DMS53 treated with DMSO at 0.1 percent for 48 hours (cell line): ENCODE data around the gene FMNL2.

Experiments used
- DNase-seq: peaks from one replicate; lab custom pipeline; 2025; ENCODE audit not compliant: unreplicated experiment; lab: John Stamatoyannopoulos, UW

Gene FMNL2

DNA sequence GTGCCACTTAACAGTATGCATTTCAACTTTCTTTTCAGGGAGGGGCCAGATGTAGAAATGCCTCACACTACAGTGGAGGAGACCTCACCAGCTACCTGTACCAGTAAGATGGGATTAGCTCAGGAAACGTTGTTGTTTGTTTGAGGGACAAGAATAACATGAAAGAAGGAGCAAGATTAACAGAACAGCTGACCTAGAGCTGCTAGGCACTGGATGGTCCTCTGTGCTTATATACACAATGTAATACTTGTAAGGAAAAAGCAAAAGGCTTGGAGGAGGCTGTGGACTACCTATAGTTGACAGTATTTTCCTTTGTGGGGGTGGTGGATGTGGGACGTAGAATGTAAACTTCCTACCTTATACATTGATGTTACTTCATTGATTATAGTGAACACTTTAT lies 154.4 kb downstream of the FMNL2 start:
- DNase-seq = no peak

- DNase-seq = no peak
Observed at GRCh38 chr2:152490686-152491455, 155.9 kb downstream of the FMNL2 start.

DNA sequence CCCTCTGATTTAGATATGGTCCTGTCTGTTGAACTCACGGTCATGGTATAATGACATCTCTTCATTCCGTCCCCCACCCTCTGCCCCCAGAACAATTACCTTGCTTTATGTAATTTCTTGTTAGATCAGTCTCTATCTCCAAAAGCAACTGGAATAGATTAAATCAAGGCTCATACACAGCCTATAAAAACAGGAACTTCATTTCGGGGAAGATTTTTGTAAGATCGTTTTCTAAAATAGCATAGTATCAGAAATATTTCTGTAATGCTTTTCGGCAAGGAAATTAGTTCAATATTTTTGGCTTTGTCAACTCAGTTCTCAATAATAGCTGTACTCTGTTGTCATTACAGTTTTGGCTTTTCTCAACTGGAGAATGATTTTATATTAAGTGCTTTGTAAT lies 157.2 kb downstream of the FMNL2 start:
- DNase-seq = no peak

- DNase-seq = no peak
Observed at GRCh38 chr2:152492911-152493310, 157.9 kb downstream of the FMNL2 start.

DNA sequence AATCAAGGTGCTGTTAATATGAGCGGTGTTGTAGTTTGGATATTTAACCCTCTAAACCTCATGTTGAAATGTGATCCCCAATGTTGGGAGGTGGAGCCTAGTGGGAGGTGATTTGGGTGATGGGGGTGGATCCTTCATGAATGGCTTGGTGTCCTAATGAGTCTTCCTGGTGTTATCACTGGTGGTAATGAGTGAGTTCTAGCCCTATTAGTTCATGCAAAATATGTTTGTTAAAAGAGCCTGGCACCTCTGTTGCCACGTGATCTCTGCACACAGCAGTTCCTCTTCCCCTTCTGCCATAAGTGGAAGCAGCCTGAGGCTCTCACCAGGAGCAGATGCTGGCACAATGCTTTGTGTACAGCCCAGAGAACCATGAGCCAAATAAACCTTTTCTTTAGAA lies 158.4 kb downstream of the FMNL2 start:
- DNase-seq = no peak

DNA sequence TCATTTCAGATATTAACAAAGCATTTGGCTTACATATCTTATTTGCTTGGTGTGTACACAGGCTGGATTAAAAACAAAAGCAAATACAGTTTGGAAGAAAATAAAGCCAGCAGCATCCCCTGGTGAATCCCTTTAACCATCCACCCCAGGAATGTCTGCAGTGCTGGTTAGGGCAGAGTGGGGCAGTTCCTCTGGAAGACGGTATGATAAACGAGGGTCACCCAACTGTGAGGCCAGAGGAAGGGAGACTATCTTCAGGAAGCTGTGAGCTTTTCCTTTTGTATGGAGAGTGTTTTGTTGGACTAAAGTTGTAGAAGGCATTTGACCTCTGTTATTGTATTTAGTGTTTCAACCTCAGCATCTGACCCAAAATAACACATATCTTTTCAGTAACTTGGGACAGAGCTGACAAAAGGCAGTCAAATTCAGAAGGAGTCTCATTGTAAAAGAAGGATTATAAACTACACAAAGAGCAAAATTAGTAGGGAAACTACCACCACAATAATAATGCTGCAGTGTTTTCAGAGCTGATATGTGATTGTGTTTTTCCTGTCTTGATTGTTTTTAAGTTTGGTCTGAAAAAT lies 159.1 kb downstream of the FMNL2 start:
- DNase-seq = no peak

GRCh38 chr2:152496371-152496770 lies 161.4 kb downstream of the FMNL2 start:
- no peak for DNase-seq

DNA sequence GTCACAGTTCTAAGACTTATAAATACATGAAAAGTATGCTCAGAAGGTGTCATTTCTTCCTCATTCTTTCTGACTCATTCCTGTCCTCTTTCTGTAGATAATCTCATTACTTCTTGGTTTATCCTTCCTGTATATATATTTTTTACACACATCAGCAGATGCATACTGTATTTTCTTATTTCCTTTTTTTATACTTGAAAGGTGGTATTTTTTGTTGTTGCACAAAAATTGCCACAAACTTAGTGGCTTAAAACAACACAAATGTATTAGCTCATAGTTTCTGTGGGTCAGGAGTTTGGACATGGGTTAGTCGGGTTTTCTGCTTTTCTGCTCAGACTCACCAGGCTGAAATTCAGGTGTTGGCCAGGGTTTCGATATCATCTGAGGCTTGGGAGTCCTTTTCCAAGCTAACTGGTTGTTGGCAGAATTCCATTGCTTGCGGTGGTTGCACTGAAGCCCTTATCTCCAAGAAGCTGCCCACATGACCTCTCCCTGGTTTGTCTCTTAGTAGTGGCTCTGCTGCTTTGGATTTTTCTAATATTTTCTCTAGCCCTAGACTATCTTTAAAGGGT lies 162.6 kb downstream of the FMNL2 start:
- no peak for DNase-seq

DNA sequence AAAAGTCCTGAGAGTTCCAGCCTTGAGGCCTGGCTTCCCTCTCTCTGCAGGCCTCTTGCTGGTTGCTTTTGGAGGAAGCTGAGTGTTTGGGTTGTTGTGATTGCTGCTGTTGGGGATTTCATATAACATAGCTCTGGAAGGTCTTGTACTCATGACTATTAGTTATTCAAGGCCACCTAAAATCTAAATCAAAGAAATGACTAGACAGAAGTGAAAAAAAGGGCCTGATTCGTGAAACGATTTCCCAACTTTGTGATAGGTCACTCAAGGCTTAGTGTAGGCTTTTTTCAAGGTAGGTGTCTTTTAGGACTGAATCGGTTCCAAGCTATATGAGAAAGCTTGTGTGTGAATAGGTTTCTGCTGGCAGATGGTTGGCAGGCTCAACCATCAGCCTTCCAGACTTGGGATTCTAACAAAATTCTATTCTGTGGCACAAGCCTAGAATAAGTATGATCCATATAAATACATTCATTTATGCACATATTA lies 164.4 kb downstream of the FMNL2 start:
- no peak for DNase-seq

DNA sequence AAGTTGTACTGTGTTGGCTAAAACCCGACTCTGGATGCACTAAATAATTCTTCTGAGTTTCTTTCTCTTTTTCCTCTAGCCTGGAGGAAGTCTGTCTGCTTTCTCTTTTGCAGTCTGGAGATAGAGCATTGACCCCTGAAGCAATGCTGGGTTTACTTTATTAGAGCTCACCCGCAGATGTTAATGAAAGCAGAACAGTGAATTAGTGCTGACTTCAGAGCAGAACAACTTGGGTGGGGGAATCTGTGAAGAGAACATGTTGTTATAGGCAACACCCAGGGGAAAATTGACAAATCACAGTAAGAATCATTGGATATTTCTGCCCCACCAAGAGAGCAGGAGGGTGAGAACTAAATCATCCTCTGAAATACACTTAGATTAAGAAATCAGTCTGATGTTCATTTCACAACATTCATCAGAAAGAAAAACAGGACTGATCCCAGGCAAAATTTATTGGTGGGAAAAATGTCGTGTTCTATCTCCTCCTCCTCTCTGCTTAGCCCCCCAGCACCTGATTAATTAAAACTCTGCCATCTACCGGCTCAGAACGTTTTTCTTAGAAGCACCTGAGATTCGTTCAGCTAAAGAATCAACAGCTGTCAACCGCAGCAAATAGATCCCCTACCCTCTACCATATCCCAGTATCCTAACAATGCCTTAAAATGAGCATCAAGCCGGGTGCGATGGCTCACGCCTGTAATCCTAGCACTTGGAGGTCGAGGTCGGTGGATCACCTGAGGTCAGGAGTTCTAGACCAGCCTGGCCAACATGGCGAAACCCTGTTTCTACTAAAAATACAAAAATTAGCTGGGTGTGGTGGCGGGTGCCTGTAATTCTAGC lies 165.1 kb downstream of the FMNL2 start:
- DNase-seq = no peak

DNA sequence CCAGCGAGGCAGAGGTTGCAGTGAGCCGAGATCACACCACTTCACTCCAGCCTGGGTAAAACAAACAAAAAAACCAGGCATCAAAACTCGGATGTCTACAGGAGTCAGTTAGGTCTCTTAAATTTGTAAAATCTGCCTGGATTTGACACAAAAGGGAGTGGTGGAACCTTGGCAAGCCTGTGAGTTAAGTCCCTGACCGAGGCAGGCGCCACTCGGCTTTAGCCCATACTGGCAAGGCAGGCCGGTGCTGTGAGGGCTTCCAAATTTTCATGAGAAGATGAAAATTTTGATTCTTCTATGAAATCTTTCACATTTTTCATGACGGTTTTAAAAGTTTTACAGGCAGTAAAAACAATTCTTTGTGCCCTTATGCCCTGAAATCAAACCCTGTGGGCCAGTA lies 165.8 kb downstream of the FMNL2 start:
- no peak for DNase-seq

GRCh38 chr2:152501666-152502065 lies 166.7 kb downstream of the FMNL2 start:
- DNase-seq = no peak

- no peak for DNase-seq
Observed at GRCh38 chr2:152504618-152505017, 169.6 kb downstream of the FMNL2 start.

GRCh38 chr2:152505495-152505906 lies 170.5 kb downstream of the FMNL2 start:
- no peak for DNase-seq

DNA sequence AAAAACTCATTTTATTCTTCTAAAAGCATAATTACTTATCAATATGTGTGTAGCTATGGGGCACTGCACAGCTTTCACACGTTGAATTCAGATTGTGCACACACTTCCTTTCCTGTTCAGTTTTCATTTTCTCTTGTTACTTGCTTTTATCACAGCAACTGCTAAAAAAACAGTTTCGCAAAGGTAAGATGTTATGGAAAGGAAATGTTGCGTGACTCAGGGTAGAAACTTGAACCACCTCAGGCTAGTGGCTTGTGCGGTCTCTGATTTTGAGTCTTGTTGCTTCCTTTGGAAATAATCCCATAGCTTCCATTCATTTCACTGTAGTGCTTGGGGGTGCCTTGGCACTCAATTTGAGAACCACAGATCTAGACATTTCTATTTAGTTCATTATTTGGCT lies 171.9 kb downstream of the FMNL2 start:
- no peak for DNase-seq

DNA sequence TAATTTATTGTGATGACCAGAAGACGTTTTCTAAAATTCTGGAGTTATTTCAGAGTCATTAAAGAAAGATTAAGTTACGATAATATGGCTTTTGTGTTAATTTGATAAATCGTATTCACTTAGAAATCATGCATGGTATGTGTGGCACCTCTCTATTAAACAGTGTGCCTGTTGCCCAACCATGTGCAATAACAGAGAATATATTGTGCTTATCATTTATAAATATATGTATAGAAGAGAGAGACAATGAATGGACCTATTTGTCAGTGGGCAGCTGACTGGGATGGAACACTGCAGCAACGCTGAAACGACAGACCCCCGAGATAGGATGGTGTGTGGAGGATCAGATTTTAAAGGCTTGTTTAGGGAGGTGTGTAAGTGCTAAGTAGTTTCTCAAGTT lies 172.9 kb downstream of the FMNL2 start:
- DNase-seq = no peak

DNA sequence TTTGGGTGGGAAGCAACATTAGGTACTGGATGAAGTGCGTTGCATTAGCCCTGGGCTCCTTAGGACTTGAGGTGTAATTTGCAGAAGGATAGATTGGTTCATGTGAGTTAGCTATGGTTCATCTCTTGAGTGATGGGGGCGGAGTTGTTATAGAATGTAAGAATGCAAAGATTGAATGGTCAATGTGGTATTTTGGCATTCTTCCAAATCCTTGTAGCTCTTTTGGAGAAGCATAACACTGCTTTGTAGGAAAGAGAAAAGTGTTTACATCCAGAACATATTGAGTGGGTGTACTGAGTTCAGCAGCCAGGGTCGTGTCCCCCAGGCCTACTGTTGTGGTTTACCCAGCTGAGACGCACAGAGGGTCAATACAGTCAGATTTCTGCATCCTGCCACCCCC lies 173.5 kb downstream of the FMNL2 start:
- no peak for DNase-seq

DNA sequence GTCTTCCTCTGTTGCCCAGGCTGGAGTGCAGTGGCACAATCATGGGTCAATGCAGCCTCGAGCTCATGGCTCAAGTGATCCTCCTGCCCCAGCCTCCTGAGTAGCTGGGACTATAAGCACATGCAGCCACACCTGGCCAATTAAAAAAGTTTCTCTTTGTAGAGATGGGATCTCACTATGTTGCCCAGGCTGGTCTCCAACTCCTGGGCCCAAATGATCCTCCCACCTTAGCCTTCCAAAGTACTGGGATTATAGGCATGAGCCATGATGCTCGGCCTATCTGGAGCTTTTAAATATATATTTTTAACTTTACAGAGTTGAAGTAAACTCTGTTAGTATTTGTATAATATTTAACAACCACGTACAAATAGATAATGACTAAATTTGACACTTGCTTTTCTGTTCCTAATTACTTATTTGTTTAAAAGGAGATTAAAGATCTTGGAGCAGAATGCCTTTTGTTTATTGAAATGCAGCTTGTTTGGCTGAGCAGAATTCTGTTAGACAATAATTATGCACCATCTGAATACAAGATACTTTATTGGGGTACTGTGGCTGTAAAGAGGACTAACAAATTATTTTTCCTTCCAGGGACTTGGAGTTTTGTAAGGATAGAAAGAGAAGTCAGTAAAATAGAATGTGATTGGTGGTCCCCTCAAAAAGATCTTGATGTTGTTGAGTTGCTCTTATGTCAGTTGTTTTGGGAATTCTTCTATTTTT lies 175.0 kb downstream of the FMNL2 start:
- DNase-seq = no peak

GRCh38 chr2:152510621-152511020 lies 175.6 kb downstream of the FMNL2 start:
- no peak for DNase-seq

- no peak for DNase-seq
Observed at GRCh38 chr2:152511981-152512380, 177.0 kb downstream of the FMNL2 start.

- no peak for DNase-seq
Observed at GRCh38 chr2:152513029-152513428, 178.1 kb downstream of the FMNL2 start.
